Spleen (tissue), 7 donors: ENCODE data around the gene OR1F1.
"Not testable (repeated sequence)": the region's sequence is repeated elsewhere in the genome, so short reads cannot be mapped to it uniquely, and the experiment has no call there.

Source experiments
- CTCF ChIP-seq, 11 experiments: fragments of 200-600 bp in 7 of 11; fragments of 450-650 bp in 4 of 11; sonication (generic) in 4 of 11; IDR thresholded peaks in 8 of 11; conservative IDR thresholded peaks in 3 of 11; 1 replicate in 7 of 11; 2 replicates in 4 of 11; pipeline versions ENCODE4 v1.4.0 to v1.8.0; 2016 to 2021; ENCODE audit warnings: antibody characterized with exemption in 11 of 11, inconsistent platforms in 4 of 11, mild to moderate bottlenecking in 1 of 11
- POLR2A ChIP-seq, 3 donors: fragments of 450-650 bp; IDR thresholded peaks; one replicate each; pipeline ENCODE4 v1.5.1; 2017; ENCODE audit warnings: antibody characterized with exemption in 3 of 3, mild to moderate bottlenecking in 1 of 3
- POLR2AphosphoS5 ChIP-seq, 3 donors: sonication (generic); formaldehyde crosslinking; IDR thresholded peaks; one replicate each; pipeline ENCODE4 v1.5.1; 2017; ENCODE audit warnings: antibody characterized with exemption in 3 of 3
- donor health status: DM: no; HTN: no; CAD: no; lungs with moderate emphysema.
- donor health status: DM: no; HTN: no; CAD: no.
- donor health status: DM: no; HTN: no; CAD: no.

- TF ChIP-seq POLR2A (IDR thresholded peaks at IDR 0.05); CTCF (IDR thresholded peaks at IDR 0.05 in 8 of 11, conservative IDR thresholded peaks at IDR 0.05 in 3 of 11); POLR2AphosphoS5 (IDR thresholded peaks at IDR 0.05): not testable (repeated sequence)
Measured at GRCh38 chr16:3205939-3206338, 17.9 kb downstream of the OR1F1 start.
